ENCODE data around the gene PLIN5.
A peak's percentile ranks its signal among the peaks of the same experiment; 100 is the strongest.
"Not testable (repeated sequence)": the region's sequence is repeated elsewhere in the genome, so short reads cannot be mapped to it uniquely, and the experiment has no call there.

Gene PLIN5

DNA sequence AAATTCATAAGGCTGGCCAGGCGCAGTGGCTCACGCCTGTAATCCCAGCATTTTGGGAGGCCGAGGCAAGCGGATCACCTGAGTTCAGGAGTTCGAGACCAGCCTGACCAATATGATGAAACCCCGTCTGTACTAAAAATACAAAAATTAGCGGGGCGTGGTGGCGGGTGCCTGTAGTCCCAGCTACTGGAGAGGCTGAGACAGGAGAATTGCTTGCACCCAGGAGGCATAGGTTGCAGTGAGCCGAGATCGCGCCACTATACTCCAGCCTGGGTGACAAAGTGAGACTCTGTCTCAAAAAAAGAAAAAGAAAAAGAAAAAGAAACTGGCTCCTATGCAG, 6.8 kb upstream of the PLIN5 start:
- not testable (repeated sequence) for DNase-seq

DNA sequence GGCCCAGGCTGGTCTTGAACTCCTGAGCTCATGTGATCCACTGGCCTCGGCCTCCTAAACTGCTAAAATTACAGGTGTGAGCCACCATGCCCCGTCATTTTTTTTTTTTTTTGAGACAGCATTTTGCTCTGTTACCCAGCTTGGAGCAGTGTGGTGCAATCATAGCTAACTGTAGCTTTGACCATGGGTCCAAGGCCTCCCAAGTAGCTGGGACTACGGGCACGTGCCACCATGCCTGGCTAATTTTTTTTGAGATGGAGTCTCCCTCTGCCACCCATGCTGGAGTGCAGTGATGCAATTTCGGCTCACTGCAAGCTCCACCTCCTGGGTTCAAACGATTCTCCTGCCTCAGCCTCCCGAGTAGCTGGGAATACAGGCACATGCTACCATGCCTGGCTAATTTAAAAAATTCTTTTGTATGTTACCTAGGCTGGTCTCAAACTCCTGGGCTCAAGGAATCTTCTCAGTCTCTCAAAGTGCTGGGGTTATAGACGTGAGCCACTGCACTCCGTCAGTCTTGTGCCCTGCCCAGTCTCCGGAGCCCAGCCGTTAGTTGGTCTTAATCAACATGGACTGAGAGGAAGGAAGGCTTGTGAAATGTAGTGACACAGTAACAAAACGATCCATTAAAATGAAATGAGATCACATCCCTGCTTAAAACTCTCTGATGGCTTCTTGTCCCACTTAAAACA, 6.2 kb upstream of the PLIN5 start:
- no peak for DNase-seq

DNA sequence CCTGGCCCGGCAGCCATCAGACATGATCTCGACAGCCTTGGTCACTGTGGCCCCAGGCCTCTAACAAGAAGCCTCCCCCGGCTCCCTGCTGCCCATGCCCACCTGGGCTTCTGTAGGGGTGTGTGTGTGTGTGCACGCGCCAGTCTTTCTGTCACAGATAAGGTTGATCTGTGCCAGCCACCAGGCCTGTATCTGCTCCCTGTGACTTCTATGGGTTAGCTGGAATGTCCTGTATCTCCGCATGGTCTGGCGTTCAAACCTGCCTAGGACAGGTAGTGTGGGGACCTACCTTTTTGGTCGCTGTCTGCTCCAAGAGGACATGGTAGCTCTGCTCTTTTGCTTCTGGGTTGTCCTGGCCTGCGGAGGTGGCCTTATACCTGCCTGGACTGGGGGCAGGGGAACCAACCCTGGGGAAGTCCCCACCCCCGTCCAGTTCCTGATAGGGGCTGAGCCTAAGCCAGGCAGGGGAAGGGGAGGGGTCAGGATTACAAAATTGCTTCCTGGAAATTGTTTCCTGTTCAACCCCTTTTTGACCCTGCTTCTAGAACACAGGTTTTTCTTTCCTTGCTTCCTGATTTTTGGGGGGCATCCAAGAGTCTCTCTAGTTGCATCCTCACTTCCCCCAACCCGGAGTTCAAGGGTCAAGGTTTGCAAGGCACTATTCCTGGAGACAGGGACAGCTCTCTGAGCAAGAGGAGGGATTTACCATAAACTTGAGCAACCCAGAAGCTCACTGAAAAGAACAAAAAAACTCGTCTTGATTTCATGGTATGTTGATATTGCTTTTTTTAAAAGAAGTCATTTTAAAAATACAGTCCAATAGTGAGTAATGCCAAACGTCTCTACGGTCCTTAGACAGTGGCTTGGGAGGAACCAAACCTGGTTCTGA, 4.9 kb upstream of the PLIN5 start, which contains the start of gene LRG1:
Gene LRG1, minus strand, starts transcription at position 344 of the 889 bp plus-strand sequence. Its CDS starts 23 bp downstream, at position 321.
- no peak for DNase-seq

DNA sequence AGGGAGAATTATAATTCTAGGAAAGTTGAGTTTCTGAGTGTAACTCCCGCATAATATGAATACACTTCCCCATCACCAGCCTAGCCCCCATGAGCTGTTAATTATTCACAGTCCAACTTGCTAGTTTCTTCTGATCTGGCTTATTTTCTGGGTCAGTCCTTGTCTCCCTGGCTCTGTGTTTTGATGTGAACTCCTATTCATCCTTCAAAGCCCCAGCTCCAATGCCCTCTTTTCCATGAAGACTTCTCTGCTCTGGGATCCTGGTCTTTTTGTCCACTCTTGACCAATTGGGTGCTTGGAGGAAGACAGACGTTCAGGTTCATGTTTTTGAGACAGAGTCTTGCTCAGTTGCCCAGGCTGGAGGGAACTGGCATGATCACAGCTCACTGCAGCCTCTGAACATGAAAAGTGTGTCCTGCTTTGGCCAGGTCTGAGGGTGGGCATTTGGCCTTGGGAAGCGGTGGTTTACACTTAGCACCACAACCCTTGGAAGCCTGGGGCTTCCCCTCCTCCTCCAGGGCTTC, 4.2 kb upstream of the PLIN5 start:
- DNase-seq = no peak

DNA sequence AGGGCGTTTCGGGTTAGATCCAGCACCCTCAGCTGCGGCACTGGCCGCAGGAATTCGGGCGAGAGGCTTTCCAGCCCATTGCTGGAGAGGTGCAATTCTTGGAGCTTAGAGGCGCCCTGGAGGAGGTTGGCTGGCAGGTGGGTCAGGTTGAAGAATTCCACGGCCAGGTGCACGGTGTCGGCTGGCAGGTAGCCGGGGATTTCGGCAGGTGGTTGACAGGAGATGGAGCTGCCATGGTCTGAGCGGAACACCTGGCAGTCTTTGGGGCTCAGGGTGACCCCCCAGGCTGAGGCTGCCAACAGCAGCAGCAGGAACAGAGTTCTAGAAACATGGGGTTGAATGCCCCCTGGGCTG, 3.6 kb upstream of the PLIN5 start:
- peak; percentile 69 for DNase-seq

DNA sequence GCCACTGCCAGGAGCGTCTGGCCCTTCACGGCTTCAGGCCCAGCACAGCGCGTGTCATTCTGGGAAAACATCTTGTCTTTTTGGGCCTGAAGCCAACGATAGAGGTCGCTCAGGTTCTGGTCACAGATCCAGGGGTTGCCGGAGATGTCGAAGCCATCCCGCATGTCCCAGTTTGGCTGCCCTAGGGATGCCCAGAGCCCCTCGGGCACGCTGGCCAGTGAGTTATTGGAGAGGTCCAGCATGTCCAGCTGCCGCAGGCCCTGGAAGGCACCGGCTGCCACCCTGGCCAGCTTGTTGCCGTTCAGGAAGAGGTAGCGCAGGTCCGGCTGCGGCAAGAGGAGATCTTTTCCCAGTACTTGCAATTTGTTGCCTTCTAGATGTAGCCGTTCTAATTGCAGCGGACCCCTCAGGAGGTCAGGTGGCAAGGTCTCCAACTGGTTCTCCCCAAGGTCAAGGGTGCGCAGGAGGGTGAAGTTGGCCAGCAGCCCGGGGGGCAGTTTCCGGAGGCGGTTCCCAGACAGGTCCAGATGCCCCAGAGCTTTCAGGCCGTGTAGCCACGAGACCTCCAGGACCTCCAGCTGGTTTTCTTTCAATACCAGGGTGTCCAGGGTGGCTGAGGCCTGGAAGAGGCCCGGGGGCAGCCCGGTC, 3.1 kb upstream of the PLIN5 start:
- DNase-seq = peak; percentile 23

DNA sequence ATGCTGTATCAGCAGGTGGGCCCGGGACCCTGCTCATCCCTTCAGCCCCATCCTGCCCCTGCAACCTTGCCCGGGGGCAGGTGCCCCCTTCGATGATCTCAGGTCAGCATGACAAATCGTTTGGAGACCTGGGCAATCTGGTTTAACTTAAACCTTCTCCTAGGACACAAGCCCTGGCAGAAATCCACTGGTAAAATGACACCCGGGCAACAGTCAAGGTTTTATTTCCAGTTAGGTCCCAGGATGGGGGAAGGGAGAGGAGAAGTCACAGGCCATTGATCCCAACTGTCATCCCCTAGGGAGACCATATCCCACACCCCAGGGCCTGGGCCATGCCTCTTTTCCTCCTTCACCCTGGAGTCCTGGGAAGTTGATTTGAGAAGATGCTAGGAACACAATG, 1.8 kb upstream of the PLIN5 start:
- DNase-seq = no peak

DNA sequence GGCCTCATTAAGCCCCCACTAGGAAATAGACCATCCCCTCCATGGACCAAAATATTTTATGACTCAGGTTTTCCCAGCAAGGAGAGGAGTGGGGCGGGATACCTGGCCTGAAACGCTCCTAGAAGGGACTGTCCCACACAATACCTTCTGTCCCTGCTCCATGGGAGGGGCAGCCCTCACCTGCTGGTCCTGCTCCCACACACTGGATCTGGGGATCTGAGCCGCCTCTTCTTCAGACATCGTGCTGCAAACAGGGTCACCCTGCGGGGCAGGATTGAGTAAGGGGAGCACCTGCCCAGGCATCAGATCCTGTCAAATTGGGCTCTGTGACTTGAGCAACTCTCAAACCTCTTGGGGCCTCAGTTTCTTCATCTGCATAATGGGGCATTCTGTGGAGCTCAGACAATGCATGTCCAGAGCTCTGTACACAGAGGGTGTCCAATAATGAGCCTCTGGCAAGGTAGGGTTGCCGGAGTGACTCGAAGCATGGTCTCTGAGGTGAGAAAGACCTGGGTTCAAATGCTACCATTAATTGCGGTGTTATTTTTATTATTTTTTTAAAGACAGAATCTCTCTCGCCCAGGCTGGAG, 1.1 kb downstream of the PLIN5 start:
- DNase-seq = no peak

DNA sequence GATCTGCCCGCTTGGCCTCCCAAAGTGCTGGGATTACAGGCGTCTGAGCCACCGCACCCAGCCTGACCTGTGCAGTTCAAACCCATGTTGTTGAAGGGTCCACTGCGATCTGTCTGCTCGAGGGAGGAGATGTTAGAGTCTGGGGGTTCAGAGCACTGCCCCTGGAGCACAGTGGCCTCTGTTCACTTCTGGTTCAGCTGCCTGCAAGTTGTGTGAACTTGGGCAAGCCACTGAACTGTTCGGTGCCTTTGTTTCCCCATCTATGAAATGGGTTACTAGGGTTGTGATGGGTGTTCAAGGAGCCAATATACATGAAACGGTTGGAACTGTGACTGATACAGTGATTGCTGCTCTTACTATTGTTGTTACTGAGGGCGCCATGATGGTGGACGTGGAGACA, 1.7 kb downstream of the PLIN5 start:
- no peak for DNase-seq

DNA sequence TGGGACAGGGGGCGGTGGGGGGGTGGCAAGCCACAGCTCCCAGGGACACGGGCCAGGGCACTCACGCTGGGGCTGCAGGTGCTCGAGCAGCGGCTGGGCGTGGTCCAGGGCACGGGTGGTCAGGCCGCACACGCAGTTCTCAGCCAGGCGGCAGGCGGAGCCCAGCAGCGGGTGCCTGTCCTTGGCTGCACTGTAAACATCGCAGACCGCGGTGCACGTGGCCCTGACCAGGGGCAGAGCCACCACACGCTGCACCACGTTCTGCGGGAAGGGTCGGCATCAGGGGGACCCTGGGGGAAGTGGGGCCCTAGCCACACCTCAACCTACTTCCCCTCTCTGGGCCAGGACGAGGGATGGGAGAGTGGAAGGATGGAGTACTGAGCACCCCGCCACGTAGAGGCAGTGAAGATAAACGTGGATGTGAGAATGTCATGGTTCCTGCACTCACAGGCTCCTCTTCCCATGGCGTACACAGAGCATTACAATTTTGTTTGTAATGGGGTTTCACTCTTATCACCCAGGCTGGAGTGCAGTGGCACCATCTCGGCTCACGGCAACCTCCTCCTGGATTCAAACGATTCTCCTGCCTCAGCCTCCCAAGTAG, 3.4 kb downstream of the PLIN5 start:
- no peak for DNase-seq

DNA sequence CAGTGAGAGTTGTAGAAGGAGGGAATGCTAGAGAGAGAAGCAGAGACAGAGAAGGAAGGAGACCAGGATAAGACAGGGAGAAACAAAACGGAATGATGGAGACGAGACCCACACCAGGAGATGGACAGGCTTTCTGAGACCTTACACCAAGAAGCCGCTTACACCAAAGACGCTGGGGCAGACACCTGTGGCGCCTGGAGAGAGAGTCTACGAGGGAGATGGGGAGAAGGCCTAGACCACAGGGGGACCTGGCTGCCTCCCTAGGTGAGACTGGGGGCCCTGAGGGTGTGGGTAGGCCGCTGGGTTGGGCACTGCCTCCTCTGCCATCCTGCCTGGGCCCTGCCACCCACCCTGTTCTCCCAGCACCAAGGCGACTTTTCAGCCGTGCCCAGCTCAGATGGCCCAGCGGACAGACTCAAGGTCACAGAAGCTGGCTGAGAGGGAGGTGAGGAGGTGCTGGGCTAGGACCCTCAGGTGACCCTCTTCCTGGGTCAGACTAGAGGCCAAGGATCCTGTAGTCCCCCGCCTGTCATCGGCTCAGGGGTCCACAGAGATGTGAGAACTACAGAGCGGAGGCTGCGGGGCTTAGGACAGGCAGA, 5.0 kb downstream of the PLIN5 start:
- DNase-seq = no peak

DNA sequence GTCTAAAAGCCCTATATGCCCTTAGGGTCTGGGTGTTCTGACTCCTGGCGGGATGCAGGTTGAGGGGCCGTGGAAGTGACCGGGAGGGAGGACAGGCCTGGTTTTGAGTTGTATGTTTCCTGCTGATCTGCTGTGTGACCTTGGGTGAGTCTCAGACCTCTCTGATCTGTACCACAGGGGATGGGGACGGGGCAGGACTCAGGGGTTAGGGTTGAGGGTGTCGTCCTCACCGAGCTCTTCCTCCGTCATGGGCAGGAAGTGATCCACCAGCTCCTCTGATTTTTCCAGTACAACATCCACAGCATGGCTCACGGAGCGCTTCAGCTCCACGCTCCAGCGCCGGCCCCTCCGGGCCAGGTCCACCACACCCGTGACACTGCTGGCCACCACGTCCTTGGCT, 6.2 kb downstream of the PLIN5 start:
- no peak for DNase-seq

DNA sequence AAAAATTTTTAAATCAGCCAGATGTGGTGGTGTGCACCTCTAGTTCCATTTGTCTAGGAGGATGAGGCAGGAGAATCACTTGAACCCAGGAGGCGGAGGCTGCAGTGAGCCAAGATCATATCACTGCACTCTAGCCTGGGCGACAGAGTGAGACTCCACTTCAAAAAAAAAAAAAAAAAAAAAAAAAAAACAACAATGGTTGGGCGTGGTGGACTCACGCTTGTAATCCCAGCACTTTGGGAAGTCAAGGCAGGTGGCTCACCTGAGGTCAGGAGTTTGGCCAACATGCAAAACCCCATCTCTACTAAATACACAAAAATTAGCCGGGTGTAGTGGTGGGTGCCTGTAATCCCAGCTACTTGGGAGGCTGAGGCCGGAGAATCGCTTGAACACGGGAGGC, 7.6 kb downstream of the PLIN5 start:
- DNase-seq = not testable (repeated sequence)

DNA sequence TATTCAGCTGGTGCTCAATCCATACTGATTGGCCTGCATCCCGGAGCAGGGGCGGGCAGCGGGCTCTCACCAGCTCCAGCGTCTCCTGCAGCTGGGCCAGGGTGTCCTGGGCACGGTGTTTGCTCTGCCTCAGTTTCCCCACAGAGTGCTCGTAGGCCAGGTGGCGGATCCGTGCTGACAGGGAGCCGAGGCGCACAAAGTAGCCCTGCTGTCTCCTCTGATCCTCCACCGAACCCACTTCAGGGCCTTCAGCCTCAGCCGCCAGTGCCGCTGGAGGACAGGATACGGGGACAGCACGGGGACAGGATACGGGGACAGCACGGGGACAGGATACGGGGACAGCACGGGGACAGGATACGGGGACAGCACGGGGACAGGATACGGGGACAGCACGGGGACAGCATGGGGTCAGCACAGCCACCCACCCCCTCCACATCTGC, 9.4 kb downstream of the PLIN5 start:
- no peak for DNase-seq

DNA sequence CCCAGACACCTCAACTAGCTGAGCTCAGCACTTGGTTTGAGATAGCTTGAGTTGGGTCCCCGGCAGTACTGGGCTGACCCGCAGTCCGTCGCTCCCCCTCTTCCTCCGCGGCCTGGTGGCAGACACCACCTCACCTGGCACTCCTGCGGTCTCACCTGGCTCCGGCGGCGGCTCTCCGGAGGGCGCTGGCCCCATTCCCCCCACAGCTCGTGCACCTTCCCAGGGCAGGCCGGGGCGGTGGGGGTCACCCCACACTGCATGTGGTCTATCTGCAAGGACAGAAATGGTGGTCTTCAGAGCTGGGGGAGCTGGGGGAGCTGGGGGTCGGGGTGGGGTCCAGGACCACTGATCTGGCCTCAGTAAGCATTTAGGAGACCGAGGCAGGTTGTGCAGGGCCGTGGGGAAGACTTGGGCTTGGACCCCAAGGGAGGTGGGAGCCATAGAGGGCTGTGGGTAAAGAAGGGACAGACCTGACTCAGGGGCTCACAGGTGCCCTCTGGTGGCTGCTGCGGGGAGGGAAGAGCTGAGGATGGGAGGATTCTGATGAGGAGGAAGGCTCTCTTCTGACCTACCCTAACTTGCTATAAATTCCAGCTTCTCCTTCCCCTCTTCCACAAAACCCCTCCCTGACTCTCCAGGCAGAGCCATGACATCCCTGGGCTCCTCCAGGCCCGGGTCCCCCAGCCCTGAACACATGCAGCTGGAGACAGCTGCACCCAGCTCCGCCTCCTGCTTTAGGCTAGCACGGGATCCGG, 10.0 kb downstream of the PLIN5 start:
- DNase-seq = no peak

DNA sequence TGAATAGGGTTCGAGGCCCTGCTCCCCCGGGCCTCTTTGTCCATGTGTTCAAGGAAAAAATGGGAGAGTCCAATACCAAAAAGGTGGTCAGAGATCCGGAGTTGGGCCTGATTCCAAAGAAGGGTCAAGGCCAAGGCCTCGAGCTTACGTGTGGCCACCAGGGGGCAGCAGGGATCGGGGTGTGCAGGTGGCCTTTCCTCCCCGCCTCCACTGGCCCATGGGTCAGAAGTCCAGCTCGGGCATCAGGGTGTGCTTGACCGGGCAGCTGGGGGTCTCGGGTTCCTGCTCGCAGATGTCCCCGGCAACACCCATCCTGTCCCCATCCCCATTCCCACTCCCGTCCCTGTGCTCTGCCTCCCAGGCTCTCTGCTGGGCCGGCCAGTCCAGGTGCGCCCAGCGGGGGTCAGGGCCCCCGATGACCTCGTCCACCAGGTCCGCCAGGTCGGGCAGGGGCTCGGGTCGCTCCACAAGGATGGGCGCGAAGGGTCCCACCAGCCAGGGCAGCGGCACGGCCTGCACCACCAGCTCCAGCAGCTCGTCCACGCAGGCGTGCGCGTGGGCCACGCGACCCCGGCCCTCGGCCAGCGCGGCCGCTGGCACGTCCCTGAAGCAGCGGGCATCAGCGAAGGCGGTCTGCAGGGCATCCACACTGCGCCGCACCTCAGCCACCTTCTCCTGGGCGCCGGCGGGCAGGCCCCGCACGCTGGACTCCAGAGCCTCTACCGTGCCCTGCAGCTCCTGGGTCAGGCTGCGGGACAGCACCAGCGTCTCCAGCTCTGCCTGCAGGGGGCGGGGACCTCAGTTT, 11.5 kb downstream of the PLIN5 start:
- DNase-seq = no peak

DNA sequence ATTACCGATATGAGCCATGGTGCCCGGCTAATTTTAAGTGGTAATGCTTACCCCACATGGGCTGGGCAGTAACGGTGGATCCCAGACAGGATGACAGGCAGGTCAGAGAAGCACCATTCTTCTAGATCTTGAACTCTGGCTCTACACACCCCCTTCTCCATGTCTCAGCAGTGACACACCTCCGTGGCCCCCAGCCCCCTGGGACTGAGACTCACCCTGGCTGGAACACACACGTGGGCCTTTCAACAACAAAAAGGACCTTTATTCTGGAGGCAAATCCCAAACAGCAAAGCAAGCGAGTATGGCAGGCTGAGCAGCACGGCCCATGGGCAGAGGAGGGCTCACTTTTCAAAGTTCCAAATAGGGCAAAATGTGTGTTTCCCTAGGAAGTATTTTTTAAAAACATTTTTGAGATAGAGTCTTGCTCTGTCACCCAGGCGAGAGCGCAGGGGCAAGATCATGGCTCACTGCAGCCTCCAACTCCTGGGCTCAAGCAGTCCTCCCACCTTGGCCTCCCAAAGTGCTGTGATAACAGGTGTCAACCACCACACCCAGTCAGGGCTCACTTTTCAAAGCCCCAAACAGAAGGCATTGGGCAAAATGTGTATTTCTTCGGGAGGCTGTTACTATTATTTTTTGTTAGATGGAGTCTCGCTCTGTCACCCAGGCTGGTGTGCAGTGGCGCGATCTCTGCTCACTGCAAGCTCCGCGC, 12.6 kb downstream of the PLIN5 start:
- no peak for DNase-seq

DNA sequence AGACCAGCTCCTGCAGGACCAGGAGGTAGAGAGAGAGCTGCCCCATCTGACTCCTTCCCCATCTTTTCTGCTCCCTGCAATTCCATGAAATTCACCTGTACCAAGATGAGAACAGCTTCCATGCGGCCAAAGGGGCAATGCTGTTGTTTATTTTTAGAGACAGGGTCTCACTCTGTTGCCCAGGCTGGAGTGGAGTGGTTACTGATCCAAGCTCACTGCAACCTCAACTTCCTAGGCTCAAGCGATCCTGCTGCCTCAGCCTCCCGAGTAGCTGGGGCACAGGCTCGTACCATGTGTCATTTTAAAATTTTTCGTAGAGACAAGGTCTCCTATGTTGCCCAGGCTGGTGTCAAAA, 13.2 kb downstream of the PLIN5 start:
- no peak for DNase-seq

DNA sequence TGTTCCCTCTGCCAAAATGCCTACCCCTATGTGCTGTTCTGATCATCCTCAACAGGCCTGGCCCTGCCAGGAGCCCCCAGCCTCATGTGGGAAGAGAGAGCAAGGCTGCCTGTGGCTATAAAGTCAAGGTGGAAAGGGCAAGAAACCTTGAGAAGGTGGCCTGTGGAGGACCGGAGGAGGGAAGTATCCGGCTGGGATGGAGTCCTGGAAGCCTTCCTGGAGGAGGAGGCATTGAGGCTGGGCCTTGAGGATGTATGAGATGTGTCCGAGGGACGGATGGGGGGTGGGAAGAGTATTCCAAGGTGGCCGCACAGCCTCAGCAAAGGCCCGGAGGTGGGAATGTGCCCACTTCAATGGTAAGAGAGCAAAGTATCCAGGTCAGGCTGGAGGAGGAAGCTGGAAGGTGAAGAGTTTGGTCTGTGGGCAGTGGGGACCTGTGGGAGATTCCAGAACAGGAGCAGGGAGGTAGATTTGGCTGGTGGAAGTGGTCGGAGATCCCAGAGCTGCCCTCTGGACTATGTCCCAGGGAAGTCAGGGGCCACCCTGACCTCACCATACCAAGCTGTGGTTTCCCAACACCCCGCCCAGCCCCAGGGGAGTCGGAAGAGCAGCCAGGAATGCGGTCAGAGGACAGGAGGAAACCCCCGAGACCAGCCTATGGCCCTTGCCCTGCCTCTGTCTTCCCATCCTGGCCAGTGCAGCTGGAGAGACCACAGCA, 13.7 kb downstream of the PLIN5 start:
- no peak for DNase-seq
